ENCODE results near the gene MBNL1.

The MBNL1 gene

DNA sequence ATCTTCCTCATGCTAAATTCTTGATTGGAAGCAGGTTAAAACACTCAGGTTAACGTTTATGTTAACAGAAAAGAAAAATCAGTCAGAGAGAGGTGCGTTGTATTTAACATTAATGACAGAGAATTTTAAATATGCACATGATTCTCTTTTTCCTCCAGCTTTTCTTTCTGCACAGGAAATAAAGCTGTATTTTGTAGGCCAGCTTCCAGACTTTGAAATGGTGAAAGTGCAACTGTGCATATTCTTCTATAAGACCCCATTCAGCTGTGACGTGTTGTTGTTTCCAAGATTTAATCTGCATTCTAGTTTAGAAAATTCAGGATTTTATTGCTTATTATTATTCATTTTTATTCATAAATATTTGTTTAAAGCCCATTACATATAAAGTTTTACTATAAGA is 11.8 kb downstream of the MBNL1 start:
- Histone ChIP-seq H3K27me3 (ENCODE audit: control insufficient read depth, low read length) (no peaks in the 10 kb centered on the region), H3K4me2 (ENCODE audit: low read length) (peak overlapping the region; percentile 59), H3K4me1 (ENCODE audit: control insufficient read depth, low read length) (peaks cover 96% of the 10 kb centered on the region)

GRCh38 chr3:152281133-152281713 is 12.5 kb downstream of the MBNL1 start:
- H3K27ac ChIP-seq (ENCODE audit: low read depth, low read length): 0 out of 2 replicates have a peak overlapping the region, but pooled peaks have one; percentile 4
- no peaks in the 10 kb centered on the region for H3K9me2 ChIP-seq (replicated peaks; ENCODE audit: control insufficient read depth, low read length)
- H3K4me1 ChIP-seq (ENCODE audit: control insufficient read depth, low read length): peaks cover 96% of the 10 kb centered on the region
- peak overlapping the region; percentile 59 for H3K4me2 ChIP-seq (ENCODE audit: low read length)
- peaks cover 61% of the 10 kb centered on the region for H3K36me3 ChIP-seq (ENCODE audit: control insufficient read depth, low read length)
- no peaks in the 10 kb centered on the region for H3K27me3 ChIP-seq (ENCODE audit: control insufficient read depth, low read length)
- H4K20me1 ChIP-seq (ENCODE audit: control insufficient read depth, insufficient read depth, low read depth, low read length): peaks cover 49% of the 10 kb centered on the region
- no peaks in the 10 kb centered on the region for H3K9me3 ChIP-seq (ENCODE audit: control insufficient read depth, insufficient read depth, low read length)
- peaks cover 99% of the 10 kb centered on the region for H3K79me2 ChIP-seq (ENCODE audit: control insufficient read depth, low read length)
- TF ChIP-seq, protein P1, sequence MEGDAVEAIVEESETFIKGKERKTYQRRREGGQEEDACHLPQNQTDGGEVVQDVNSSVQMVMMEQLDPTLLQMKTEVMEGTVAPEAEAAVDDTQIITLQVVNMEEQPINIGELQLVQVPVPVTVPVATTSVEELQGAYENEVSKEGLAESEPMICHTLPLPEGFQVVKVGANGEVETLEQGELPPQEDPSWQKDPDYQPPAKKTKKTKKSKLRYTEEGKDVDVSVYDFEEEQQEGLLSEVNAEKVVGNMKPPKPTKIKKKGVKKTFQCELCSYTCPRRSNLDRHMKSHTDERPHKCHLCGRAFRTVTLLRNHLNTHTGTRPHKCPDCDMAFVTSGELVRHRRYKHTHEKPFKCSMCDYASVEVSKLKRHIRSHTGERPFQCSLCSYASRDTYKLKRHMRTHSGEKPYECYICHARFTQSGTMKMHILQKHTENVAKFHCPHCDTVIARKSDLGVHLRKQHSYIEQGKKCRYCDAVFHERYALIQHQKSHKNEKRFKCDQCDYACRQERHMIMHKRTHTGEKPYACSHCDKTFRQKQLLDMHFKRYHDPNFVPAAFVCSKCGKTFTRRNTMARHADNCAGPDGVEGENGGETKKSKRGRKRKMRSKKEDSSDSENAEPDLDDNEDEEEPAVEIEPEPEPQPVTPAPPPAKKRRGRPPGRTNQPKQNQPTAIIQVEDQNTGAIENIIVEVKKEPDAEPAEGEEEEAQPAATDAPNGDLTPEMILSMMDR (IDR thresholded peaks at IDR 0.05; ENCODE audit: low read depth, low read length, poor library complexity, severe bottlenecking): no peak
- TF ChIP-seq EZH2phosphoT487 (IDR thresholded peaks at IDR 0.05; ENCODE audit: borderline replicate concordance, low read length): no peak
- H3K4me3 ChIP-seq (ENCODE audit: low read length): peak overlapping the region; percentile 12; the same call in 1 of the 2 replicates
- H3F3A ChIP-seq (ENCODE audit: control insufficient read depth, insufficient read depth): peaks cover 26% of the 10 kb centered on the region

More for the DNA sequence above, 11.8 kb downstream of the MBNL1 start:
- Histone ChIP-seq H3F3A (ENCODE audit: control insufficient read depth, insufficient read depth) (peaks cover 30% of the 10 kb centered on the region), H3K9me2 (replicated peaks; ENCODE audit: control insufficient read depth, low read length) (no peaks in the 10 kb centered on the region), H3K36me3 (ENCODE audit: control insufficient read depth, low read length) (peaks cover 60% of the 10 kb centered on the region), H4K20me1 (ENCODE audit: control insufficient read depth, insufficient read depth, low read depth, low read length) (peaks cover 45% of the 10 kb centered on the region), H3K27ac (ENCODE audit: low read depth, low read length) (peak overlapping the region; percentile 7; the same call in 1 of the 2 replicates), H3K4me3 (ENCODE audit: low read length) (peak overlapping the region; percentile 42), H3K9me3 (ENCODE audit: control insufficient read depth, insufficient read depth, low read length) (no peaks in the 10 kb centered on the region), H3K79me2 (ENCODE audit: control insufficient read depth, low read length) (peaks cover 100% of the 10 kb centered on the region)
- TF ChIP-seq, protein P1 (IDR thresholded peaks at IDR 0.05; ENCODE audit: low read depth, low read length, poor library complexity, severe bottlenecking): no peak
- TF ChIP-seq EZH2phosphoT487 (IDR thresholded peaks at IDR 0.05; ENCODE audit: borderline replicate concordance, low read length): no peak

DNA sequence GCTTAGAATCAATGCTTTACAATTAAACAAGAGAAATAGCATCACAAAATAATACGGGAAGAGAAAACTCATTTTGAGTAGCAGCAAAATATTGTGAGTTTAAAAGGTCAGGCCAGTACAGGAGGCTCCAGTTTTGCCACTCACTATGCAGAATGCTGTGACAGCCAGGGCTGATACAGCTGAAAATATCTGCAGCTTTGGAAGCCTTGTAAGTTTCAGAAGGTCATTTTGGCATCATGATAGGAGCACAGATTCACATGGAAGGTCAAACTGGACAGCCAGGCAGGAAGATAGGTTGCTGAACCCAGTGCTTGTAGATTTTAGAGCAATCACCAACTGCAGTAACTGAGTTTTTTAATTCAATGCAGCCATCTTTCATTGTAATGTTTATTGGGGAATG is 14.1 kb downstream of the MBNL1 start:
- H3K27me3 ChIP-seq (ENCODE audit: control insufficient read depth, low read length): no peaks in the 10 kb centered on the region
- H3K4me1 ChIP-seq (ENCODE audit: control insufficient read depth, low read length): peaks cover 96% of the 10 kb centered on the region
- peaks cover 97% of the 10 kb centered on the region for H3K79me2 ChIP-seq (ENCODE audit: control insufficient read depth, low read length)
- H4K20me1 ChIP-seq (ENCODE audit: control insufficient read depth, insufficient read depth, low read depth, low read length): peaks cover 57% of the 10 kb centered on the region
- H3K9me2 ChIP-seq (replicated peaks; ENCODE audit: control insufficient read depth, low read length): no peaks in the 10 kb centered on the region
- peak overlapping the region; percentile 59 for H3K4me2 ChIP-seq (ENCODE audit: low read length)
- H3K36me3 ChIP-seq (ENCODE audit: control insufficient read depth, low read length): peaks cover 61% of the 10 kb centered on the region
- no peak for TF ChIP-seq EZH2phosphoT487 (IDR thresholded peaks at IDR 0.05; ENCODE audit: borderline replicate concordance, low read length)
- TF ChIP-seq, protein P1 (IDR thresholded peaks at IDR 0.05; ENCODE audit: low read depth, low read length, poor library complexity, severe bottlenecking): no peak
- peak overlapping the region; percentile 38 for H3K4me3 ChIP-seq (ENCODE audit: low read length)
- H3K9me3 ChIP-seq (ENCODE audit: control insufficient read depth, insufficient read depth, low read length): no peaks in the 10 kb centered on the region
- peaks cover 29% of the 10 kb centered on the region for H3F3A ChIP-seq (ENCODE audit: control insufficient read depth, insufficient read depth)
- H3K27ac ChIP-seq (ENCODE audit: low read depth, low read length): peak overlapping the region; percentile 41
